Cardiac fibroblast (primary cell): ENCODE measurements around the gene ATP5MC3.

ENCODE experiments used
- DNase-seq, 2 donors: peaks; one replicate each; pipeline versions ENCODE4 v3.0.0 to v3.0.0-alpha.2; 2010; ENCODE audit warnings: low read depth in 2 of 2
- H3K4me3 ChIP-seq, 2 donors: replicated peaks in 1 of 2; 1 replicate in 1 of 2; 2 replicates in 1 of 2; pipeline ENCODE4 v1.5.1; 2011; ENCODE audit warnings: low read depth in 2 of 2, low read length in 2 of 2, mild to moderate bottlenecking in 2 of 2, moderate library complexity in 1 of 2
- TF ChIP-seq, protein P1 (sequence below): IDR thresholded peaks from one replicate; pipeline ENCODE4 v1.5.1; 2011; ENCODE audit warnings: low read depth, mild to moderate bottlenecking, low read length, inconsistent platforms

Gene ATP5MC3

GRCh38 chr2:175169191-175169590 lies 12.3 kb downstream of the ATP5MC3 start:
- no peak for DNase-seq
- TF ChIP-seq, protein P1, sequence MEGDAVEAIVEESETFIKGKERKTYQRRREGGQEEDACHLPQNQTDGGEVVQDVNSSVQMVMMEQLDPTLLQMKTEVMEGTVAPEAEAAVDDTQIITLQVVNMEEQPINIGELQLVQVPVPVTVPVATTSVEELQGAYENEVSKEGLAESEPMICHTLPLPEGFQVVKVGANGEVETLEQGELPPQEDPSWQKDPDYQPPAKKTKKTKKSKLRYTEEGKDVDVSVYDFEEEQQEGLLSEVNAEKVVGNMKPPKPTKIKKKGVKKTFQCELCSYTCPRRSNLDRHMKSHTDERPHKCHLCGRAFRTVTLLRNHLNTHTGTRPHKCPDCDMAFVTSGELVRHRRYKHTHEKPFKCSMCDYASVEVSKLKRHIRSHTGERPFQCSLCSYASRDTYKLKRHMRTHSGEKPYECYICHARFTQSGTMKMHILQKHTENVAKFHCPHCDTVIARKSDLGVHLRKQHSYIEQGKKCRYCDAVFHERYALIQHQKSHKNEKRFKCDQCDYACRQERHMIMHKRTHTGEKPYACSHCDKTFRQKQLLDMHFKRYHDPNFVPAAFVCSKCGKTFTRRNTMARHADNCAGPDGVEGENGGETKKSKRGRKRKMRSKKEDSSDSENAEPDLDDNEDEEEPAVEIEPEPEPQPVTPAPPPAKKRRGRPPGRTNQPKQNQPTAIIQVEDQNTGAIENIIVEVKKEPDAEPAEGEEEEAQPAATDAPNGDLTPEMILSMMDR: no peak
- no peak overlapping the region for H3K4me3 ChIP-seq

DNA sequence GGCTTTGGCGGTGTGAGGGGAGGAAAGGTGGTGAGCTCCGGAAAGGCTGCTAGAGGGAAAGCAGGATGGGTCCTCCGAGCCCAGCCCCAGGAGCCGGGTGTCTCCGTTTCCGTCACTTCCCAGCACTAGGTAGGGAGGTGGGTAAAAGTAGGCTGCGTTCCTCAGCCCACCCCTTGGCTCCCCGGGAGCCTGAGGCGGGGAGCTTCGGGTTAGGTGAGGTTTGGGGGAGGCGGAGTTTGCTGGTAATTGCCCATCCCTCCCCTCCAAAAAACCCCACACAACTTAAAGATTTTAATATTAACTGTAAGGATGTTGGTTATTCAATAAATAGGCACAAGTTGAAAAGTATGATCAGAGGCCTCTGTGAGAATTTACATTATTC lies 13.0 kb downstream of the ATP5MC3 start:
- peak overlapping the region; percentile 75 to 79 for H3K4me3 ChIP-seq

DNA sequence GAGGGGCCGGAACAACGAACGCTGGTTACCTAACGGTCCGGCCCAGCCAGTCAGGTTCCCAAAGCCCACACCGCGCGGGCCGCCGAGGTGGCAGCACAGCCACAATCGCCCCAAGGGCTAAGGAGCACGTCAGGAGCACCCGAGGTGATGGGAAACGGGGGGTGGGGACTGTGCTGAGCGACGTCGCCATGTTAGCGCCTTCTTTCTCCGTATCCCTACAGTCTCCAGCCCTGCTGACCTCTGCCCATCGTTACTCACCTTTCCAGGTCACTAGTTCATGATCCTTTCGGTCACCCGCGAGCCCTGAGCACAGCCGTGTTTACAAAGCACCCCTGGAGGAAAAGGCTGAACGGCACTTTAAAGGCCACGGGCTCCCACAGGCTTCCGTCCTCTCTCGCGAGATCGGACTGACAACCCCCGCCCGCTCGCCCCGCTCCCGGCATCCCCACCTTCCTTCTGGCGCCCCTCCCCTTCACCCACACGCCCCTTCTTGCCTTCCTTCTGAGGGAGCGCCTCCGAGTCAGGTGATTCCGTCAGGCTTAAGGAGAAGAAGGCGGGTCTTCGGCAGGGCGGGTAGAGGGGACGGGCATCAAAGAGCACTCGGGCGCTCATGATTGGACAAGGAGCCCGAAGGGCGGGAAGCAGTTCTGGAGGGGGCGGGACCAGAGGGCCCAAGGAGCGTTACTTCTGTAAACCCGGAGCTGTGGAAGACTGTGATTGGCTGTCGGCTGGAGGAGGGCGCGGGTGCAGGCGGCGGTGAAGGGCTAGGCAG lies 13.5 kb downstream of the ATP5MC3 start, which contains the start of gene ATF2:
Gene ATF2, minus strand, starts transcription at position 412 of the 772 bp plus-strand sequence. CDS start 31,760 bp downstream, outside the sequence.
- peak; percentile 100 for DNase-seq
- TF ChIP-seq, protein P1: peak; percentile 11
- peak within 1 kb of the TSS; percentile 79 to 99 for H3K4me3 ChIP-seq

More for the DNA sequence above, 13.0 kb downstream of the ATP5MC3 start:
- TF ChIP-seq, protein P1: no peak
- no peak for DNase-seq

DNA sequence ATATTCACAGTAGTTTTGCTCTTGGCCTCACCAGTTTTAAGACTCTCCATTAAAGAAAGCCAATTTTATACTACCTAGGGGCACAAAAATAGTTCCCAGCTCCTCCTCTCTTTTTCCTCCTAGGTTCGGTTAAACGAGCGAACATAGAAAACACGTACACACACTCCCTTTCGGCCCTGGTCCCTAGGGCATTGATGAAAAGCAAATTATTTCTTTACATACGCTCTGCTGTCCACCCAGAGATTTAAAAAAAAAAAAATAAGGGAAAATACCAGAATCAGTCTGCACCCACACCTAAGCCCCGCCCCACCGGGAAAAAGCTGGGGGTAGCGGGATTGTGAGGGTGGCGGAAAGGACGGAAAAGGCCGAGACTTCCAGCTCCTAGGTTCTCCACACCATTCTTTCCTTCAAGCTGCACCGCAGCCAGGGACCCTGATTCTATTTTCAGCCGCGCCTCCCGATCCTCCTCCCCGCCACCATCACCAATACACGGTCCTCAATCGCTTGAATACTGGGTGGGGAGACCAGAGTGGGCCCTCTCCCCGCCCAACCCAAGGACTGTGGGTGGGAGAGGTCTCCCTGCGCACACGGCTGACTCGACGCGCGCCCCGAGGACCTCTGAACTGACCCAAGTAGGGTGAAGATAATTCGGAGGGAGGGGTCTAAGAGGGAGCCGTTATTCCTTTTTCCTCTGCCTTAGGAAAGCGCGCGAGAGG lies 14.3 kb downstream of the ATP5MC3 start:
- peak overlapping the region; percentile 79 to 99 for H3K4me3 ChIP-seq
- DNase-seq: peak; percentile 52 to 63
- TF ChIP-seq, protein P1: no peak

GRCh38 chr2:175166216-175166824 lies 15.2 kb downstream of the ATP5MC3 start:
- TF ChIP-seq, protein P1: no peak
- DNase-seq: no peak
- peak overlapping the region; percentile 79 to 99 for H3K4me3 ChIP-seq

DNA sequence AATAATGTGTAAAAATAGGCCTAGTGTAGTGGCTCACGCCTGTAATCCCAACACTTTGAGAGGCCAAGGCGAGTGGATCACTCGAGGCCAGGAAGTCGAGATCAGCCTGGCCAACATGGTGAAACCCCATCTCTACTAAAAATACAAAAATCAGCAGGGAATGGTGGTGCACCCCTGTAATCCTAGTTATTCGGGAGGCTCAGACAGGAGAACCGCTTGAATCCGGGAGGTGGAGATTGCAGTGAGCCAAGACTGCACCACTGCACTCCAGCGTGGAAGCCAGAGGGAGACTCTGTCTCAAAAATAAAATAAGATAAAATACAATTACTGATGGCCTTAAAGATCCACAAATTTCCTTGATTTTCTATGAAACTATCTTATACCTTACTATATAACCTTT lies 17.3 kb downstream of the ATP5MC3 start:
- TF ChIP-seq, protein P1: no peak
- no peak for DNase-seq
- H3K4me3 ChIP-seq: no peak overlapping the region
